HuH-7 (cell line): Measurements from ENCODE around the gene ZNF524.

Experiments
- DNase-seq: peaks from one replicate; pipeline ENCODE4 v3.0.0; 2011; ENCODE audit warnings: low spot score

The ZNF524 gene

DNA sequence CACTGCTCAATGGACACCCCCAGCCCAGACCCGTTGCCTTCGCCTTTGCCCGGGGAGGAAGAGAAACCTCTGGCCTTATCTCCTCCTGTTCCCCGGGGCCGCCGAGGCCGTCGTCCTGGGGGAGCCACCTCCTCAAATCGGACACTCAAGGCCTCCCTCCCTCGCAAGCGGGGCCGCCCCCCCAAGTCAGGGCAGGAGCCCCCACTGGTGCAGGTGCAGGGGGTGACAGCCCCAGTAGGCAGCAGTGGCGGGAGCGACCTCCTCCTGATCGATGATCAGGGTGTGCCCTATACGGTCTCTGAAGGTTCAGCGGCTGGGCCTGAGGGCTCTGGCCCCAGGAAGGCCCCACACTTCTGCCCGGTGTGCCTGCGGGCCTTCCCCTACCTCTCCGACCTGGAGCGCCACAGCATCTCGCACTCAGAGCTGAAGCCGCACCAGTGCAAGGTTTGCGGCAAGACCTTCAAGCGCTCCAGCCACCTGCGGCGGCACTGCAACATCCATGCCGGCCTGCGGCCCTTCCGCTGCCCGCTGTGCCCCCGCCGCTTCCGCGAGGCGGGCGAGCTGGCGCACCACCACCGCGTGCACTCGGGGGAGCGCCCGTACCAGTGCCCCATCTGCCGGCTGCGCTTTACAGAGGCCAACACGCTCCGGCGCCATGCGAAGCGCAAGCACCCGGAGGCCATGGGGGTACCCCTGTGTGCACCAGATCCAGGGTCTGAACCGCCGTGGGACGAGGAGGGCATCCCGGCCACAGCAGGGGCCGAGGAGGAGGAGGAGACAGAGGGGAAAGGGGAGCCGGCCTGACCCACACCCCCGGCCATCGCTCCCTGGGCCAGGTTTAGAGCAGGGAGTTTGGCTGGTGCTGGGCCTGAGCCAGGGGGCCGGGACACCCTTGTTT is 2.3 kb downstream of the ZNF524 start:
- no peak for DNase-seq

DNA sequence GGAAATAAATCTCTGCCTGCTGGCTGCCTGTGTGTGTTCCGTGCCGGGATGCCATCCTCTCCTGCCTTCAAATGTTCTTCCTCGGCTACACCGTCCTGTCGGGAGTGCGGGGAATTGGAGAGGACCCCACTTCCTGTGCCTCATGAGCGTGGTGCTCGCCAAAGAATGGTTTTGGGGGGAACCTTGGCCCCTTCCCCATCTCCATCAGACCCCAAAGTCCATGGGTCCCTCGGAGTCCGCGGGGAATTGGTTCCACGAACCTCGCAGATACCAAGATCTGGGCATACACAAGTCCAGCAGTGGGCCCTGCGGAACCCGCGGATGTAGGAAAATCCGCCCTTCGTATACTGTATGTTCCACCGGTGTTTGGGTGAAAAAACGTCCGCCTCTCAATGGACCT is 3.0 kb downstream of the ZNF524 start:
- DNase-seq = no peak

- no peak for DNase-seq
These were observed 3.6 kb downstream of the ZNF524 start for GRCh38 chr19:55603581-55604292.

DNA sequence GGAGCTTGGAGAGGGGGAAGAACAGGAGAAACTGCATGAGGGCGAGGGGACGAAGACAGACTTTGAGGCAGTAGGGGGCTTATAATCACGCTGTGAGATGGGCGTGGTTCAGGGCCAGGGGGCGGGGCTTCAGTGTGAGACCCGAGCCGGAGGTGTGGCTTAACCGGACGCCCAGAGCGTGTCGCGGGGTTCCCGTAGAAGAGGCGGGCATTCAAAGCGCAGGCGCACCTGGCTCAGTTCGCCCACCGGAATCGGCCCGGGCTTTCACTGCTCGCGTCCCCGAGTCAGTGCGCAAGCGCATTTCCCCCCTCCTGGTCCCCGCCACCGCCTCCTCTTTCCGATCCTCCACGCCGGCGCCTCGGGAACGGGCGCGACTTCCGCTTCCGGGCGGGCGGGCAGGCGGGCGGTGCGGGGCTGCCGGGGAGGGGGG is 5.1 kb downstream of the ZNF524 start:
- DNase-seq = peak; percentile 93

GRCh38 chr19:55605637-55606470 is 5.8 kb downstream of the ZNF524 start, which contains the start of gene ZNF865:
TSS of gene ZNF865 (plus strand) at chr19:55605647. CDS start at chr19:55613619, 7,972 bp downstream.
- DNase-seq = peak; percentile 87

- DNase-seq = no peak
These were observed 6.3 kb downstream of the ZNF524 start for GRCh38 chr19:55606471-55606787.

DNA sequence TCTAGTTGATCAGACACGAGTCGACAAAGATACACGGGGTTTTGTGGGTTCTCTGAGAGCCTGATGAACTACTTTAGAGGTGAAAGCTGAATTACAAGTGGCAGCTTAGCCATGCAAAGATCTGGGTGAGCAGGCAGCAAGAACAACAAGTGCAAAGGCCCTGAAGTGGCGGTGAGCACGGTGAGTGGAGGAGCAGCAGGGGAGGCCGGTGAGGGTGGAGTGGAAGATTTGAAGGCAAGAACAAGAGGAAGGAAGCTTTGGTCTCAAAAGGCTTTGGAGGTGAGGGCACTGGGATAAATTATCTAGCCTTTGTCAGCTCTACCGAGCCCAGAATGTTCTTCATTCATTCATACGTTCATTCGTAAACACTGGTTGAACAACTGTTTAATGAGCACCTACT is 6.7 kb downstream of the ZNF524 start:
- DNase-seq = no peak

- no peak for DNase-seq
These were observed 9.2 kb downstream of the ZNF524 start for GRCh38 chr19:55609326-55609725.

DNA sequence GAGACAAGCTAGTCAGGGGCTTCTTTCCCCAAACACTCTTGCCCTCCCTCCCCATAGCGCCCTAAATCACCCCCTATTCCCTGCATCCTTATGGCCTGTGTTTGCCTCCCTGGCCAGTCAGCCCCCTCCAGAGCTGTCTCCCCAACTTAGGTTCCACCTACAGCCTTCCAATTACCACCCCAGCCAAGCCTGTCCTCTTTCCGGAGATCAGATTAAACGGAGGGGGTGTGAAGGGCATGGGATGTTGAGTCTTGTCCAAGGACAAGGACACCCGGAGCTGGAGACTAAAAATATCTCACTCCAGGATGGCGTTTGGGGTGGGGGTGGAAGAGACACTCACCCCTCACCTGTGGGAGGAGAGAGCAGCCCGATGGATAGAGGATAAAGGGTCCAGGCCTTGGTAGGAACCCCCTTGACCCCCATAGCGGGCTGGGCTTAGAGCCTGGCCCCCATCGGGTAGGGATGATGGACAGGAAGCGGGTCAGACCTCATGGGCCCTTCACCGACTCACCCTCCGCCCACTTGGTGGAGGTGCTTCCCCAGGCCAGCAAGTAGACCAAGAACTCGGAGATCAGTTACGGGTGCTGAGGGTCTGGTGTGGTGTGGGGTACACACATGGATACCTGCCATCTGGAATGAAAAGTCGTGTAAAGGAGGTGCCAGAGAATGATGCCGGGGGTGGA is 11.4 kb downstream of the ZNF524 start:
- DNase-seq = no peak

DNA sequence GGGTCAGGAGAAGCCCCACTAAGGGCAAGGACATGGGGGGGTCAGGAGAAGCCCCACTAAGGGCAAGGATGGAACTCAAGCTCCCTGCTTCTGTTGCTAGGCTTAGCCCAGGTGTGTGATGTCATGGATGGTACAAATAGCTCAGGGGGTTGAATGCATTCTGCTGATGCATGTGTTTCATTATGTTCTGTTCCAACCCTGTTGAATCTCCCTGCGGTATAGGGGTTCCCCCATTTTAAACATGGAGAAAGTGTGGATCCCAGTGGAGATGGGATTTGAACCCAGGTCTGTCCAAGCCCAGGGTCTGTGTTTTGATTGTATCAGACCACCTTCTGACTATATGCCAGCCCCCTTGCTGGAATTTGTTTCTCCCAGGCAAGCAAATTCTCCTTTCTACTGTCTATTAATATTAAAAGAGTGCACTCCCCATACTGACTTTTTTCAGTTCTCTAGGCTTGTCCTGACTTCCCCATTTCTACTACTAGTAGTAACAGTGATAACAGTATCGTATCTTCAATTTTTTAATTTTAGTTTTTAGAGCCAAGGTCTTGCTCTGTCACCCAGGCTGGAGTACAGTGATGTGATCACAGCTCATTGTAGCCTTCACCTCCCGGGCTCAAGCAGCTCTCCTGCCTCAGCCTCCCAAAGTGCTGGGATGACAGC is 12.0 kb downstream of the ZNF524 start:
- DNase-seq = no peak

GRCh38 chr19:55613396-55613795 is 13.3 kb downstream of the ZNF524 start:
- DNase-seq = no peak

DNA sequence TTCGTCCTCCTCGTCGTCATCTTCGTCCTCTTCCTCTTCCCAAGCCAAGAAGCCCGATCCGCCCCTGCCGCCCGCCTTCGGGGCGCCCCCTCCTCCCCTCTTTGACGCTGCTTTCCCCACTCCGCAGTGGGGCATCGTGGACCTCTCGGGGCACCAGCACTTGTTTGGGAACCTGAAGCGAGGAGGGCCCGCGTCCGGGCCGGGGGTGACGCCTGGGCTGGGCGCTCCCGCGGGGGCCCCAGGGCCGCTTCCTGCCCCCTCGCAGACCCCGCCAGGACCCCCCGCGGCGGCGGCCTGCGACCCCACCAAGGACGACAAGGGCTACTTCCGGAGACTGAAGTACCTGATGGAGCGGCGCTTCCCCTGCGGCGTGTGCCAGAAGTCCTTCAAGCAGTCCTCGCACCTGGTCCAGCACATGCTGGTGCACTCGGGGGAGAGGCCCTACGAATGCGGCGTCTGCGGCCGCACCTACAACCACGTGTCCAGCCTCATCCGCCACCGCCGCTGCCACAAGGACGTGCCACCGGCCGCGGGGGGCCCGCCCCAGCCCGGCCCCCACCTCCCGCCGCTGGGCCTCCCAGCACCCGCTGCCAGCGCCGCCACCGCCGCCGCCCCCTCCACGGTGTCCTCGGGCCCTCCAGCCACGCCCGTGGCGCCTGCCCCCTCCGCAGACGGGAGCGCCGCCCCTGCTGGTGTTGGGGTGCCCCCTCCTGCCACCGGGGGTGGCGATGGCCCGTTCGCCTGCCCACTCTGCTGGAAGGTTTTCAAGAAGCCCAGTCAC is 14.0 kb downstream of the ZNF524 start:
- no peak for DNase-seq

DNA sequence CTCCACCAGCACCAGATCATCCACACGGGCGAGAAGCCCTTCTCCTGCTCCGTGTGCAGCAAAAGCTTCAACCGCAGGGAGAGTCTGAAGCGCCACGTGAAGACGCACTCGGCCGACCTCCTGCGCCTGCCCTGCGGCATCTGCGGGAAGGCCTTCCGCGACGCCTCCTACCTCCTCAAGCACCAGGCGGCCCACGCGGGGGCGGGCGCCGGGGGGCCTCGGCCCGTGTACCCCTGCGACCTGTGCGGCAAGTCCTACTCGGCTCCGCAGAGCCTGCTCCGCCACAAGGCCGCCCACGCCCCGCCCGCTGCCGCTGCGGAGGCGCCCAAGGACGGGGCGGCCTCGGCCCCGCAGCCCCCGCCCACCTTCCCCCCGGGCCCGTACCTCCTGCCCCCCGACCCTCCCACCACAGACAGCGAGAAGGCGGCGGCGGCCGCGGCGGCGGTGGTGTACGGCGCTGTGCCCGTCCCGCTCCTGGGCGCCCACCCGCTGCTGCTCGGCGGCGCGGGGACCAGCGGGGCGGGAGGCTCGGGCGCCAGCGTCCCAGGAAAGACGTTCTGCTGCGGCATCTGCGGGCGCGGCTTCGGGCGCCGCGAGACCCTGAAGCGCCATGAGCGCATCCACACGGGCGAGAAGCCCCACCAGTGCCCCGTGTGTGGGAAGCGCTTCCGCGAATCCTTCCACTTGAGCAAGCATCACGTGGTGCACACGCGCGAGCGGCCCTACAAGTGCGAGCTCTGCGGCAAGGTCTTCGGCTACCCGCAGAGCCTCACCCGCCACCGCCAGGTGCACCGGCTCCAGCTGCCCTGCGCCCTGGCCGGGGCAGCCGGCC is 14.8 kb downstream of the ZNF524 start:
- no peak for DNase-seq

GRCh38 chr19:55615543-55616394 is 15.7 kb downstream of the ZNF524 start:
- no peak for DNase-seq

DNA sequence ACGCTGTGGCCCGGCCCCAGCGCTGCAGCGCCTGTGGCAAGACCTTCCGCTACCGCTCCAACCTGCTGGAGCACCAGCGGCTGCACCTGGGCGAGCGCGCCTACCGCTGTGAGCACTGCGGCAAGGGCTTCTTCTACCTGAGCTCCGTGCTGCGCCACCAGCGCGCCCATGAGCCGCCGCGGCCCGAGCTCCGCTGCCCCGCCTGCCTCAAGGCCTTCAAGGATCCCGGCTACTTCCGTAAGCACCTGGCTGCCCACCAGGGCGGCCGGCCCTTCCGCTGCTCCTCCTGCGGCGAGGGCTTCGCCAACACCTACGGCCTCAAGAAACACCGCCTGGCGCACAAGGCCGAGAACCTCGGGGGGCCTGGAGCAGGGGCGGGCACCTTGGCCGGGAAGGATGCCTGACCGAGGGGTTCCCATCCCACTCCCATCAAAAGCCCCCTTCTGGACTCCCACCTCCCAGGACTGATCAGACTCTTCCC is 16.3 kb downstream of the ZNF524 start:
- no peak for DNase-seq

DNA sequence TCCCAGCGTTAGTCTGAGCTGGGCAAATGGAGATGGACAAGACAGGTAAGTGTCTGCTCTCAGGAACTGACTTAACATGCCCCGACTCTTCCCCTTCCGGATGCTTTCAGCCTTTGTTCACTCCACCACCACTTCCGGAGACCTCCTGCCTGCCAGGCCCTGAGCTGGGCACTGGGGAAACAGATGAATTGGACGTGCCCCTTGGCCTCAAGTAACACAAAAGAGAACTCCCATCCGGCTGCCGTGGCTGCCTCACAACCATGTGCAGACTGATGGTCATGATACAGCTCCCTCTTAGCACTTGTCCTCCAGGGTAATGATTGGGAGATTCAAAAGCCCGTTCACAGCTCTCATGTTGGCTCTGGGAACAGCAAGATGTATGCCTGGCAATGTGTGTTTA is 17.3 kb downstream of the ZNF524 start:
- DNase-seq = no peak

DNA sequence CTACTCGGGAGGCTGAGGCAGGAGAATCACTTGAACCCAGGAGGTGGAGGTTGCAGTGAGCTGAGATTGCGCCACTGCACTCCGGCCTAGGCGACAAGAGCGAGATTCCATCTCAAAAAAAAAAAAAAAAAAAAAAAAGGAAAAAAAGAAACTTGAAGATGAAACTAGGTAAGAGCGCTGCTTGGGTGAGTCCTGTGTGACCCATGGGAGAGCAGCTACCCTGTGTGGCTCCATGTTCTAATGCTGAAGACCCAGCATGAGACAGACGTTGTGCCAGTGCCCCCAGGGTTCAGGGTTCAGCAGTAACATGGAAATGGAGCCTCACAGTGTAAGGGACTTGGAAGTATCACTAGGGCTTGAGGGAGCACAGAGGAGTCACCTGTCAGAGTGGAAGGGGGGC is 18.3 kb downstream of the ZNF524 start:
- no peak for DNase-seq

- DNase-seq = no peak
These were observed 19.2 kb downstream of the ZNF524 start for GRCh38 chr19:55619286-55619685.
